Activated effector memory CD4-positive, alpha-beta T cell treated with Interleukin-2 at 50 U/mL for 16 hours (primary cell): Measurements from ENCODE around the gene JMJD6.

Experiments
- DNase-seq: peaks from one replicate; pipeline ENCODE4 v3.0.0-alpha.2; 2020

The JMJD6 gene

GRCh38 chr17:76676629-76677028, 49.8 kb downstream of the JMJD6 start:
- DNase-seq: no peak

- no peak for DNase-seq
These were observed 50.8 kb downstream of the JMJD6 start for GRCh38 chr17:76675648-76676047.

- no peak for DNase-seq
These were observed 51.8 kb downstream of the JMJD6 start for GRCh38 chr17:76674600-76674999.

GRCh38 chr17:76673729-76674128, 52.7 kb downstream of the JMJD6 start:
- no peak for DNase-seq

- DNase-seq: no peak
These were observed 53.5 kb downstream of the JMJD6 start for GRCh38 chr17:76672892-76673291.

GRCh38 chr17:76672270-76672851, 54.0 kb downstream of the JMJD6 start:
- no peak for DNase-seq

- DNase-seq: no peak
These were observed 54.5 kb downstream of the JMJD6 start for GRCh38 chr17:76671912-76672262.

GRCh38 chr17:76671123-76671911, 55.1 kb downstream of the JMJD6 start:
- DNase-seq: peak; percentile 98

GRCh38 chr17:76670718-76671122, 55.7 kb downstream of the JMJD6 start:
- DNase-seq: no peak

- DNase-seq: no peak
These were observed 56.2 kb downstream of the JMJD6 start for GRCh38 chr17:76670020-76670717.
